ENCODE results near the gene OR7D4.

GRCh38 chr19:9189535-9189934, 29.9 kb downstream of the OR7D4 start:
- TF ChIP-seq CTCF (IDR thresholded peaks at IDR 0.05), result no peak
- no peak for TF ChIP-seq REST (IDR thresholded peaks at IDR 0.05)
- TF ChIP-seq SMC3 (IDR thresholded peaks at IDR 0.05), result no peak
- TF ChIP-seq CEBPB (IDR thresholded peaks at IDR 0.05), result no peak
- no peak for TF ChIP-seq HMGXB4 (CRISPR knock-in tag; IDR thresholded peaks at IDR 0.05; ENCODE audit: borderline replicate concordance)
- TF ChIP-seq MAX (IDR thresholded peaks at IDR 0.05), result no peak
- TF ChIP-seq MYC (IDR thresholded peaks at IDR 0.05; ENCODE audit: borderline replicate concordance, low read length), result no peak
- no peak for TF ChIP-seq MAFK (IDR thresholded peaks at IDR 0.05; ENCODE audit: partially characterized antibody)
- TF ChIP-seq POLR2AphosphoS2 (conservative IDR thresholded peaks at IDR 0.05; ENCODE audit: low read length), result no peak
- no peak for TF ChIP-seq CBX2 (IDR thresholded peaks at IDR 0.05; ENCODE audit: borderline replicate concordance, low read depth)
- TF ChIP-seq JUNB (IDR thresholded peaks at IDR 0.05), result no peak
- TF ChIP-seq HDAC2 (IDR thresholded peaks at IDR 0.05), result no peak
- TF ChIP-seq BHLHE40 (IDR thresholded peaks at IDR 0.05; ENCODE audit: low read depth, low read length), result no peak
